B cell (primary cell): Measurements from ENCODE around the gene PDHB. TPM values are rescaled to one million over a fixed set of nuclear protein-coding genes. Genes with fewer than 3 reads are reported as not detected.

Experiments
- ATAC-seq: fragments of 200-7000 bp; cut with Tn5 transposase; one replicate; pipeline ENCODE4 v1.10.0; 2021; ENCODE audit warnings: low read depth, mild to moderate bottlenecking, moderate number of reproducible peaks, moderate library complexity
- CTCF ChIA-PET: fragments of 350-600 bp; sonication (Branson Sonifier 250); formaldehyde crosslinking; loops from one replicate; lab custom pipeline; 2021; ENCODE audit warnings: antibody characterized with exemption, inconsistent platforms; lab: Charles Lee
- POLR2A ChIA-PET: fragments of 350-600 bp; sonication (Branson Sonifier 250); formaldehyde crosslinking; loops from one replicate; lab custom pipeline; 2021; ENCODE audit warnings: antibody characterized with exemption; lab: Charles Lee
- DNase-seq: peaks from one replicate; pipeline ENCODE4 v3.0.0; 2013
- H2AFZ ChIP-seq: 2 replicates; pipeline ENCODE4 v1.6.1; 2012; ENCODE audit warnings: mild to moderate bottlenecking, low read depth, low read length; ENCODE audit not compliant: insufficient read depth, poor library complexity, severe bottlenecking
- H3K27ac ChIP-seq, 2 donors: 1 replicate in 1 of 2; 2 replicates in 1 of 2; pipeline ENCODE4 v1.5.1; 2012 to 2013; ENCODE audit warnings: low read length in 2 of 2, mild to moderate bottlenecking in 2 of 2, moderate library complexity in 1 of 2
- H3K27me3 ChIP-seq, 4 experiments: fragments of 200-600 bp in 1 of 4; sonication (generic) in 1 of 4; replicated peaks in 1 of 4; 1 replicate in 2 of 4; 2 replicates in 2 of 4; pipeline versions ENCODE4 v1.6.1 to v1.7.0; 2013 to 2016; ENCODE audit warnings: low read length in 3 of 4, mild to moderate bottlenecking in 2 of 4, mixed read lengths in 1 of 4, moderate library complexity in 1 of 4; ENCODE audit not compliant: insufficient read depth in 4 of 4, control insufficient read depth in 3 of 4; ENCODE audit errors: control extremely low read depth in 1 of 4
- H3K36me3 ChIP-seq, 2 experiments: replicated peaks in 1 of 2; 1 replicate in 1 of 2; 2 replicates in 1 of 2; pipeline versions ENCODE4 v1.6.1 to v1.7.1; 2013; ENCODE audit warnings: low read length in 1 of 2; ENCODE audit not compliant: insufficient read depth in 2 of 2, control insufficient read depth in 1 of 2; ENCODE audit errors: control extremely low read depth in 1 of 2, extremely low read depth in 1 of 2
- H3K4me1 ChIP-seq, 2 donors: fragments of 200-600 bp in 1 of 2; sonication (generic) in 1 of 2; 1 replicate in 1 of 2; 2 replicates in 1 of 2; pipeline versions ENCODE4 v1.5.1 to v1.6.1; 2013 to 2017; ENCODE audit warnings: low read length in 2 of 2; ENCODE audit not compliant: control insufficient read depth in 2 of 2, insufficient read depth in 2 of 2
- H3K4me2 ChIP-seq: replicated peaks from 2 replicates; pipeline ENCODE3; 2012; ENCODE audit warnings: mild to moderate bottlenecking, low read depth, low read length; ENCODE audit not compliant: poor library complexity, severe bottlenecking
- H3K4me3 ChIP-seq, 5 experiments: fragments of 200-600 bp in 1 of 5; sonication (generic) in 1 of 5; 1 replicate in 3 of 5; 2 replicates in 2 of 5; pipeline versions ENCODE4 v1.5.1 to v1.7.0; 2011 to 2016; ENCODE audit warnings: low read length in 4 of 5, mild to moderate bottlenecking in 4 of 5, low read depth in 2 of 5, control low read depth in 1 of 5, moderate library complexity in 1 of 5; ENCODE audit not compliant: insufficient read depth in 1 of 5; ENCODE audit errors: control extremely low read depth in 1 of 5, extremely low read depth in 1 of 5
- H3K79me2 ChIP-seq: fragments of 200-600 bp; sonication (generic); one replicate; pipeline ENCODE4 v1.6.0; 2016; ENCODE audit warnings: low read length; ENCODE audit not compliant: control insufficient read depth, insufficient read depth
- H3K9ac ChIP-seq: fragments of 200-600 bp; sonication (generic); 2 replicates; pipeline ENCODE4 v1.6.1; 2017; ENCODE audit warnings: mild to moderate bottlenecking, low read length, moderate library complexity
- H3K9me3 ChIP-seq, 3 donors: one replicate each; pipeline versions ENCODE4 v1.6.1 to v1.7.1; 2013; ENCODE audit warnings: low read length in 2 of 3; ENCODE audit not compliant: control insufficient read depth in 2 of 3, insufficient read depth in 1 of 3; ENCODE audit errors: control extremely low read depth in 1 of 3
- H4K20me1 ChIP-seq: 2 replicates; pipeline ENCODE4 v1.6.0; 2012; ENCODE audit warnings: mild to moderate bottlenecking, low read length; ENCODE audit not compliant: insufficient read depth, control insufficient read depth, poor library complexity, severe bottlenecking
- H3K27ac Mint-ChIP-seq: one replicate; pipeline ENCODE4 v1.8.0; 2021; ENCODE audit warnings: mixed read lengths
- H3K27me3 Mint-ChIP-seq: one replicate; pipeline ENCODE4 v1.8.0; 2021; ENCODE audit warnings: mixed read lengths
- H3K4me1 Mint-ChIP-seq: one replicate; pipeline ENCODE4 v1.8.0; 2021; ENCODE audit warnings: mixed read lengths
- H3K4me3 Mint-ChIP-seq: one replicate; pipeline ENCODE4 v1.8.0; 2021; ENCODE audit warnings: mixed read lengths
- H3K9me3 Mint-ChIP-seq: one replicate; pipeline ENCODE4 v1.8.0; 2022; ENCODE audit warnings: mixed read lengths; ENCODE audit not compliant: insufficient read depth
- CTCF ChIP-seq: fragments of 200-600 bp; IDR thresholded peaks from one replicate; pipeline ENCODE4 v1.8.0; 2022; ENCODE audit warnings: antibody characterized with exemption, mild to moderate bottlenecking
- EZH2 ChIP-seq: IDR thresholded peaks from 2 replicates; pipeline ENCODE4 v1.6.1; 2012; ENCODE audit warnings: borderline replicate concordance, low read depth, mild to moderate bottlenecking, moderate library complexity, low read length; ENCODE audit not compliant: insufficient read depth, poor library complexity, severe bottlenecking
- WGBS: methylation state at CpG from one replicate; pipeline ENCODE4 v1.1.5; 2013; ENCODE audit warnings: missing lambda C conversion rate; ENCODE audit not compliant: insufficient coverage; 5-methylcytosine and 5-hydroxymethylcytosine counted together
- intact Hi-C: fragments of 100-400 bp; cut with micrococcal nuclease; formaldehyde crosslinking; loops from one replicate; pipeline ENCODE4 v1.10.0; 2022
- polyA plus RNA-seq: library from polyadenylated mRNA; depleted of rRNA; stranded (reverse); fragments of >200 nt; gene quantifications from 2 replicates; pipeline ENCODE4 v1.2.3, GENCODE V29; 2012
- total RNA-seq, 2 donors: library from RNA; stranded (reverse); fragments of 120-200 nt in 1 of 2; gene quantifications; 1 replicate in 1 of 2; 2 replicates in 1 of 2; pipeline versions ENCODE4 v1.2.3 to v1.2.4, GENCODE V29; 2013 to 2022

PDHB gene
- total and polyA plus RNA-seq, 2 donors (not counting 1 experiment from before 2014, with no cell fraction given): 21.7 to 67.2 TPM

GRCh38 chr3:58418227-58418626 is 15.4 kb downstream of the PDHB start:
- CTCF ChIA-PET: interaction anchor here (0.9 to 5.1 kb wide), 12 partner anchors 10 to 111 kb away, joined by 3 to 81 read pairs (median 4); partner anchors contain the start of genes HTD2, PXK and RPP14
- Histone ChIP-seq H3K4me1 (peaks cover 11 to 29% of the 10 kb centered on the region in 2 donors), H2AFZ (no peak overlapping the region), H3K9me3 (no peaks in the 10 kb centered on the region), H3K27me3 (no peaks in the 10 kb centered on the region), H3K27ac (peak overlapping the region in 1 of 2 donors; percentile 68), H3K4me2 (no peak overlapping the region), H3K4me3 (no peak overlapping the region), H3K9ac (peak overlapping the region; percentile 9), H3K36me3 (peaks cover 17 to 70% of the 10 kb centered on the region in 2 experiments), H3K79me2 (peaks cover 22% of the 10 kb centered on the region), H4K20me1 (no peaks in the 10 kb centered on the region)
- Mint-ChIP-seq H3K27me3 (no peaks in the 10 kb centered on the region), H3K4me1 (peaks cover 47% of the 10 kb centered on the region), H3K9me3 (no peaks in the 10 kb centered on the region), H3K4me3 (no peak overlapping the region), H3K27ac (peak overlapping the region; percentile 84)
- ATAC-seq (no peak), DNase-seq (no peak)
- no peak for TF ChIP-seq EZH2
- TF ChIP-seq CTCF: no peak
- intact Hi-C loops: loop anchor here (2.0 kb wide), 1 partner anchor 15 kb away; the partner anchor contains the start of gene PDHB
- 97% methylated on average over 5 of the region's 6 CpGs for WGBS
- POLR2A ChIA-PET: interaction anchor here (0.6 kb wide), 1 partner anchor 51 kb away, joined by 4 read pairs; no protein-coding TSS in a partner anchor

- intact Hi-C loops: no loop called here
- DNase-seq (no peak), ATAC-seq (no peak)
- CTCF ChIA-PET: interaction anchor here (0.9 to 5.1 kb wide), 11 partner anchors 12 to 177 kb away, joined by 3 to 81 read pairs (median 9); partner anchors contain the start of genes HTD2, KCTD6, PXK and RPP14
- TF ChIP-seq CTCF: no peak
- no peak for TF ChIP-seq EZH2
- Histone ChIP-seq H3K9me3 (no peaks in the 10 kb centered on the region), H3K79me2 (peaks cover 23% of the 10 kb centered on the region), H3K9ac (no peak overlapping the region), H3K4me2 (no peak overlapping the region), H2AFZ (no peak overlapping the region), H3K27ac (peak overlapping the region in 1 of 2 donors; percentile 5), H3K36me3 (peaks cover 12 to 70% of the 10 kb centered on the region in 2 experiments), H3K27me3 (no peaks in the 10 kb centered on the region), H3K4me3 (no peak overlapping the region), H3K4me1 (peaks cover 11 to 29% of the 10 kb centered on the region in 2 donors), H4K20me1 (no peaks in the 10 kb centered on the region)
- no CpG with 5 or more reads among the region's 2 CpGs for WGBS
- POLR2A ChIA-PET: interaction anchor here (0.6 kb wide), 2 partner anchors 60 to 394 kb away, joined by 7 to 8 read pairs; no protein-coding TSS in a partner anchor
- Mint-ChIP-seq H3K9me3 (no peaks in the 10 kb centered on the region), H3K4me3 (no peak overlapping the region), H3K4me1 (peaks cover 49% of the 10 kb centered on the region), H3K27me3 (no peaks in the 10 kb centered on the region), H3K27ac (no peak overlapping the region)
Measured at GRCh38 chr3:58417075-58417474, 16.6 kb downstream of the PDHB start.
